ENCODE results near the gene CLIC3.

The CLIC3 gene

GRCh38 chr9:137018761-137019559, 22.6 kb upstream of the CLIC3 start:
- FAIRE-seq (no peak), DNase-seq (ENCODE audit: insufficient read length, low spot score) (no peak)

- DNase-seq (ENCODE audit: insufficient read length, low spot score) = no peak
- FAIRE-seq = no peak
Observed at GRCh38 chr9:137017791-137018497, 21.6 kb upstream of the CLIC3 start.

- FAIRE-seq (no peak), DNase-seq (ENCODE audit: insufficient read length, low spot score) (no peak)
Observed at GRCh38 chr9:137017071-137017470, 20.7 kb upstream of the CLIC3 start.

- FAIRE-seq = no peak
- DNase-seq (ENCODE audit: insufficient read length, low spot score) = no peak
Observed at GRCh38 chr9:137016436-137016835, 20.1 kb upstream of the CLIC3 start.

DNA sequence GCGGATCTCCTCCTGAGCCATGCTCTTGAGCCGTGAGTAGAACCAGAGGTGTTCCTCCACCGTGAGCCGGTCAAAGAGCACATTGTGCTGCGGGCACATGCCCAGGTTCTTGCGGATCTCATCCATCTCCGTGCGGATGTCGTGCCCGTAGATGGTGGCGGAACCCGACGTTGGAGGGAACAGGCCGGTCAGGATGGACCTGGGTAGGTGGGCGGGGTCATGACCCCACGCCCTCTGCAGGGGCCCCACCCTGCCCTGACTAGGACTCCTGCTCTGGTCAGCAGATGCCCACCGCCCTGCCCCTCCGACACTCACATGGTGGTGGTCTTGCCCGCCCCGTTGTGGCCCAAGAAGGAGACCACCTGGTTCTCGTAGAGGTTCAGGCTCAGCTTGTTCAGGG, 19.6 kb upstream of the CLIC3 start:
- FAIRE-seq = no peak

DNA sequence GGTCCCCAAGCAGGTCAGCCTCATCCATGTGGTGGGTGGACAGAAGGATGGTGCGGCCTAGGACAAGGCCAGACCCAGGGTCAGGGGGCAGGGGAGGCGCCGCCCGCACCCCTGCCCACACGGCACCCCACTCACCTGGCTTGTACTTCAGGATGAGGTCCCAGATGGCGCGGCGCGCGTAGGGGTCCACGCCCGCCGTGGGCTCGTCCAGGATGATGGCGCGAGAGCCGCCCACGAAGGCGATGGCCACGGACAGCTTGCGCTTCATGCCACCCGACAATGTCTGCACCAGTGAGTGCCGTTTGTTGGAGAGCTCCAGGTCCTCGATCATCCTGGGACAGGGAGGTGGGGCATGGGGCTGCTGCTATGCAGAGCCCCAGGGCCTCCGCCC, 19.2 kb upstream of the CLIC3 start:
- FAIRE-seq (no peak), DNase-seq (ENCODE audit: insufficient read length, low spot score) (no peak)

More for the DNA sequence above, 19.6 kb upstream of the CLIC3 start:
- no peak for DNase-seq (ENCODE audit: insufficient read length, low spot score)

- no peak for DNase-seq (ENCODE audit: insufficient read length, low spot score)
- no peak for FAIRE-seq
Observed at GRCh38 chr9:137014776-137015539, 18.6 kb upstream of the CLIC3 start.

DNA sequence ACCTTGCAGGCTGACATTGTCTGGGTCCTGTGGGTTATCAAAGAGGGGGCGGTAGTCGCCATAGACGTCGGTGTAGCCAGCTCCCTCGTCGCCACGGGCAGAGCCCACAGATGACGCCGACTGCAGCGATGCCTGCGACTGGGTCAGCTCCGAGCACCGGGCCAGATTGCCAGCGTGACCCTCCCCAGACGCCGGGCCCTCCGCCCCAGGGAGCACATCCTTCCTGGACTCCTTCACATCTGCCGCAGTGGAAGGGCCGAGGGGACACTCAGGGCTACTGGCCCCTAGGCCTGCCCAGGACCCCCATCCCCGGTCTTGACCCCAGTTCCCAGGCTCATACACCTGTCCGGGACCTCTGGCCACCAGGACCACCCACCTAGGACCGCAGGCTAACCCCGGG, 17.8 kb upstream of the CLIC3 start:
- no peak for DNase-seq (ENCODE audit: insufficient read length, low spot score)
- FAIRE-seq = no peak

- DNase-seq (ENCODE audit: insufficient read length, low spot score) (no peak), FAIRE-seq (no peak)
Observed at GRCh38 chr9:137013571-137013940, 17.2 kb upstream of the CLIC3 start.

GRCh38 chr9:137012694-137013570, 16.6 kb upstream of the CLIC3 start:
- DNase-seq (ENCODE audit: insufficient read length, low spot score) (no peak), FAIRE-seq (no peak)

DNA sequence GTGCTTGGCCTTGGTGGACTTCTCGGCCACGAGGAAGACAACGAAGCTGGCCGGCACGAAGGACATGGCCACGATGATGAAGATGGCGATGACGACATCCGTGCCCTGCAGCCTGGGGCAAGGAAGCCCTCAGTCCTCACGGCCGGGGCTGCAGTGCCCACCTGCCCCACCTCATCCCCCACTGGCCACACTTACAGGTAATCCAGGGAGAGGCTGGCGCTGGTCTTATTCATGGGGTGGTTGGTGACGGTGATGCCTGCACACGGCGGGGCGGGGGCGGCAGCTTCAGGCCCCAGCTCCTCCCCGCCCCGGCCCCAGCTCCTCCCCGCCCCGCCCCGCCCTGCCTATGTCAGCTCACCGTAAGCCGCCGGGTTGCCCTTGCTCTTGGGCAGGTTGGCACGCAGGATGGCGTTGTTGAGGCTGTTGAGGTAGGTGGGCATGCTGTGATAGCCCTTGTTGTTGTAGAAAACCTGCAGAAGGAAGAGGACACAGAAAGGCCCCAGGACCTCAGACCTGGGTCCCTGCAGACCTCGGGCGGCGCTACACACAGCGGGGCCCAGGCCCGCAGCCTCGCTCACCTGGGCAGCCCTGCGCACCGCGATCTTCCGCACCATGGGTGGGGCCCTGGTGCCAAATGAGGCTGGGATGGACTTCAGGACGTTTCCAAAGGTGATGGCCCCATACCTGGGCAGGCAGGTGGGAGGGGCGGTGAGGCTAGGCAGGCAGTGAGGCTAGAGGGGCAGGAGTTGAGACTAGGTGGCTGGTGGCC, 15.7 kb upstream of the CLIC3 start:
- DNase-seq (ENCODE audit: insufficient read length, low spot score) (no peak), FAIRE-seq (no peak)

GRCh38 chr9:137011156-137011555, 14.8 kb upstream of the CLIC3 start:
- no peak for FAIRE-seq
- DNase-seq (ENCODE audit: insufficient read length, low spot score) = no peak

DNA sequence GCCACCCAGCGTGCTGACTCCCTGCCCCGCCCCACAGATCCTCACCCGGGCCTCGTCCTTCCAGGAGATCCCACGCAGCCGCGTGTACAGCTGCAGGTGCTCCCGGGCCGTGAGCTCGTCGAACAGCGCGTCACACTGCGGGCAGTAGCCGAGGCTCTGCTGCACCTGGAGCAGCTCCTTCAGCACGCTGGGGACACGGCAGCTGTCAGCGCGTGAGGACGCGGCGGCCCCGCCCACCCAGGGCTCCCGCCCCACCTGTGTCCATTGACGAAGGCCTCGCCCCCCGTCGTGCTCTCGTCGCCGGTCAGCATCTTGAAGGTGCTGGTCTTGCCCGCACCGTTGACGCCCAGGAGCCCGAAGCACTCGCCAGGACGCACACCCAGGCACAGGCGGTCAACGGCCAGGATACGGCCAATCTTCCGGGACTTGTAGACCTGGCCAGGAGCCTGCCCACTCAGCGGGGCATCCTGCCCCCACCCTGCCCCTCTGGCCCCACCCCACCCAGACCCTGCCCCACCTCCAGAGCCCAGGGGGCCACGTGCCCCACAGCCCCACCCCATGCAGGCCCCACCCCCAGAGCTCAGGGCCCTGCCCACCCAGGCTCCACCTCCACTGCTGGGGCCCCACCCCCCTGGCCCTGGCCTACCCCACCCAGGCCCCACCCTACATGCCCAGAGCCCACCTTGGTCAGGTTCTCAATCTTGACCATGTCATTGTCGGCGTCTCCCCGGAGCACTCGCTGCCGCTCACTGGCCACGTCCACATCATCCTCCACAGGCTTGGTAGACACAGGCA, 13.8 kb upstream of the CLIC3 start:
- FAIRE-seq (no peak), DNase-seq (ENCODE audit: insufficient read length, low spot score) (no peak)

DNA sequence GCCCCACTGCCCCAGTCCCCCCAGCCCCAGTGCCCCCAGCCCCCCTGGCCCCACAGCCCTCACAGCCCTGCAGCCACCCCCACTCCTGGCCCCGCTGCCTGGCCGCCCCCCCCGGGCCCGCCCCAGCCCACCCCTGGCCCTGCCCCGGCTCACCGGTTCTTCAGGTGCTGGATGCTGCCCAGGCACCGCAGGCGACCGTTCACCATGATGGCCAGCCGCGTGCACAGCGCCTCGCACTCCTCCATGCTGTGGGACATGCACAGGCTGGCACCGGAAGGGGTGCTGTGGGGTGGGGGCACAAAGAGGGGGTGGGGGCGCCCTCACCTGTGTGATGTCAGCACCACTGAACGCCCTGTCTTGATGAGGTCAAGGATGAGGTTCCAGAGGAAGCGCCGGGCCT, 12.8 kb upstream of the CLIC3 start:
- DNase-seq (ENCODE audit: insufficient read length, low spot score) (no peak), FAIRE-seq (no peak)

DNA sequence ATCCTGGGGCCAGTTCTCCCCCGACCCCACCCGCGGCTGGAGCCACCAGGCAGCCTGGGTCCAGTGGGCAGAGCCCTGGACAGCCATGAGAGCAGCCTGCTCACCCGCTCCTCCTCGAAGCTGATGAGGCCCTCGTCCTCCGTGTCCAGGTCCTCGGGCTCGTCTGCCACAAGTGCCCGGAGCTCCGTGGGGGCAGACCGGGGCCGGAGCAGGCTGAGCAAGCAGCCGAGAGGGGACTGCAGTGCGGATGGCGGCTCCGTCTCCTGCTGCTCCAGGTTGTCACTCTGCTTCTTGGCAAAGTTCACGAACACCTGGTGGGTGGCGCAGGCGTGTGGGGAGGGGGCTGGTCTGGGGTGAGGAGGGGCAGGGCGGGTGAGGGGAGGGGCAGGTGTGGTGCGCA, 11.9 kb upstream of the CLIC3 start:
- DNase-seq (ENCODE audit: insufficient read length, low spot score) = no peak
- FAIRE-seq = no peak

- FAIRE-seq (no peak), DNase-seq (ENCODE audit: insufficient read length, low spot score) (no peak)
Observed at GRCh38 chr9:137007816-137008270, 11.5 kb upstream of the CLIC3 start.

DNA sequence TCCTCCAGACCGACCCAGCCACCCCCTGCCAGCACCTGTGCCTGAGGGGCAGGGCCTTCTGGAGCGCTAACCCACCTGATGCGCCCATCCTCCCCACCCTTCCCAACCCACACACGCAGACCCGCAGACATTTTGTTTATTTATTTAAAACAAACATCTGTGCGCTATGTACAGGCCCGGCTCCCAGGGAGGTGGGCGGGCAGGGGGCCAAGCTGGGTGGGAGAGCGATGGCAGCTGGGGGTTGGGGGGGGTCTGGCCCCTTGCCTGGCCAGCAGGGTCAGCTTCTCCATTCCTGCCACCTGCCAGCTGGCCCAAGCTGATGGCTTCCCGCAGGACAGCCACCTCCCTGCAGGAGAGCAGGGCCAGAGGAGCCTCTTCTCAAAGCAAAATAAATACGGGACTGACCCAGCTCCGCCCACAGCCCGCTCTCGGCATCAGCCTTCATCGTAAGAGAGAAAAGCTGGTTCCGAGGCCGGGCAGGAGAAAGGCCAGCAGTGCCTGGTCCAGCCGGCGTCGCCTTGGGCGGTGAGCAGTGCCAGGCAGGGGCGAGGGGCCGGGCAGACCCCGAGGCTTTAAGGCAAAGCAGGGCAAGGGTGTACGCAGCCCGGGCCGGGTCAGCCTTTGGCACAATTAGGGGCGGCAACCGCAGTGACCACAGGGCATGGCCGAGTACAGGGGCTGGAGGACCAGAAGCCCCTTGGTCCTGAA, 10.9 kb upstream of the CLIC3 start:
- DNase-seq (ENCODE audit: insufficient read length, low spot score) (no peak), FAIRE-seq (no peak)

All from HTR-8/SVneo (cell line).